Ishikawa (cell line): ENCODE results near the gene COL15A1.

Source experiments
- EP300 ChIP-seq: IDR thresholded peaks from 2 replicates; pipeline ENCODE4 v1.6.1; 2012; ENCODE audit warnings: borderline replicate concordance
- FOXM1 ChIP-seq: IDR thresholded peaks from 2 replicates; pipeline ENCODE4 v1.6.1; 2012; ENCODE audit warnings: low read depth, borderline replicate concordance
- MAX ChIP-seq: IDR thresholded peaks from 2 replicates; pipeline ENCODE4 v1.6.1; 2012
- NFIC ChIP-seq: IDR thresholded peaks from 2 replicates; pipeline ENCODE4 v1.6.1; 2012
- REST ChIP-seq: IDR thresholded peaks from 2 replicates; pipeline ENCODE4 v1.6.1; 2012; ENCODE audit warnings: low read depth, mild to moderate bottlenecking
- TAF1 ChIP-seq: IDR thresholded peaks from 2 replicates; pipeline ENCODE4 v1.6.1; 2012; ENCODE audit warnings: low read depth, mild to moderate bottlenecking
- USF1 ChIP-seq: IDR thresholded peaks from 2 replicates; pipeline ENCODE4 v1.6.1; 2012

GRCh38 chr9:98964911-98965336 lies 21.2 kb downstream of the COL15A1 start:
- no peak for TF ChIP-seq USF1
- no peak for TF ChIP-seq MAX
- TF ChIP-seq TAF1 = no peak
- TF ChIP-seq FOXM1 = no peak
- TF ChIP-seq EP300 = no peak
- TF ChIP-seq NFIC = no peak
- TF ChIP-seq REST = no peak
